ENCODE measurements around the gene PLEKHA1. TPM values are rescaled to one million over a fixed set of nuclear protein-coding genes. Genes with fewer than 3 reads are reported as not detected.

Gene PLEKHA1
- total and polyA plus RNA-seq, 2 experiments from 2014 or later: 54.0 to 62.6 TPM

- Histone ChIP-seq H3K27ac (no peak overlapping the region), H3K27me3 (no peaks in the 10 kb centered on the region), H4K20me1 (ENCODE audit: insufficient read depth, poor library complexity, severe bottlenecking) (no peaks in the 10 kb centered on the region), H3K9me2 (replicated peaks; ENCODE audit: insufficient read depth) (no peaks in the 10 kb centered on the region), H2AFZ (no peak overlapping the region), H3K4me1 (ENCODE audit: insufficient read depth) (no peaks in the 10 kb centered on the region), H3K36me3 (replicated peaks; ENCODE audit: insufficient read depth, low read depth) (no peaks in the 10 kb centered on the region), H3K79me2 (no peaks in the 10 kb centered on the region), H3K4me2 (no peak overlapping the region), H3K4me3 (no peak overlapping the region), H3K9me3 (ENCODE audit: low read depth) (no peaks in the 10 kb centered on the region)
- no peak for DNase-seq (ENCODE audit: low spot score)
- TF ChIP-seq EZH2 (IDR thresholded peaks at IDR 0.05; ENCODE audit: borderline replicate concordance) (no peak), CTCF (IDR thresholded peaks at IDR 0.05; ENCODE audit: poor library complexity) (no peak), EZH2phosphoT487 (IDR thresholded peaks at IDR 0.05; ENCODE audit: low read depth, severe bottlenecking, unreplicated experiment) (no peak)
- 85% methylated on average over 4 of the region's 4 CpGs for WGBS (ENCODE audit: low lambda C conversion rate, missing lambda C conversion rate)
Observed at GRCh38 chr10:122362031-122362592, 12.4 kb upstream of the PLEKHA1 start.

GRCh38 chr10:122362621-122363020 lies 11.9 kb upstream of the PLEKHA1 start:
- H4K20me1 ChIP-seq (ENCODE audit: insufficient read depth, poor library complexity, severe bottlenecking): no peaks in the 10 kb centered on the region
- H3K9me2 ChIP-seq (replicated peaks; ENCODE audit: insufficient read depth): no peaks in the 10 kb centered on the region
- H2AFZ ChIP-seq: no peak overlapping the region
- H3K4me1 ChIP-seq (ENCODE audit: insufficient read depth): no peaks in the 10 kb centered on the region
- H3K27me3 ChIP-seq: no peaks in the 10 kb centered on the region
- no peak overlapping the region for H3K4me2 ChIP-seq
- no peaks in the 10 kb centered on the region for H3K79me2 ChIP-seq
- H3K4me3 ChIP-seq: no peak overlapping the region
- no peak overlapping the region for H3K27ac ChIP-seq
- TF ChIP-seq EZH2phosphoT487 (IDR thresholded peaks at IDR 0.05; ENCODE audit: low read depth, severe bottlenecking, unreplicated experiment) (no peak), EZH2 (IDR thresholded peaks at IDR 0.05; ENCODE audit: borderline replicate concordance) (no peak), CTCF (IDR thresholded peaks at IDR 0.05; ENCODE audit: poor library complexity) (no peak)
- WGBS (ENCODE audit: low lambda C conversion rate, missing lambda C conversion rate): 79% methylated on average over 2 of the region's 2 CpGs
- no peaks in the 10 kb centered on the region for H3K9me3 ChIP-seq (ENCODE audit: low read depth)
- H3K36me3 ChIP-seq (replicated peaks; ENCODE audit: insufficient read depth, low read depth): no peaks in the 10 kb centered on the region
- no peak for DNase-seq (ENCODE audit: low spot score)

- Histone ChIP-seq H3K4me3 (no peak overlapping the region), H3K4me1 (ENCODE audit: insufficient read depth) (no peaks in the 10 kb centered on the region), H4K20me1 (ENCODE audit: insufficient read depth, poor library complexity, severe bottlenecking) (no peaks in the 10 kb centered on the region), H3K4me2 (no peak overlapping the region), H3K27ac (no peak overlapping the region), H3K9me2 (replicated peaks; ENCODE audit: insufficient read depth) (no peaks in the 10 kb centered on the region), H3K36me3 (replicated peaks; ENCODE audit: insufficient read depth, low read depth) (no peaks in the 10 kb centered on the region), H3K79me2 (no peaks in the 10 kb centered on the region), H3K9me3 (ENCODE audit: low read depth) (no peaks in the 10 kb centered on the region), H2AFZ (no peak overlapping the region), H3K27me3 (no peaks in the 10 kb centered on the region)
- no peak for TF ChIP-seq EZH2phosphoT487 (IDR thresholded peaks at IDR 0.05; ENCODE audit: low read depth, severe bottlenecking, unreplicated experiment)
- no peak for TF ChIP-seq CTCF (IDR thresholded peaks at IDR 0.05; ENCODE audit: poor library complexity)
- no peak for TF ChIP-seq EZH2 (IDR thresholded peaks at IDR 0.05; ENCODE audit: borderline replicate concordance)
- 89% methylated on average over 2 of the region's 2 CpGs for WGBS (ENCODE audit: low lambda C conversion rate, missing lambda C conversion rate)
- DNase-seq (ENCODE audit: low spot score): no peak
Observed at GRCh38 chr10:122363311-122363710, 11.2 kb upstream of the PLEKHA1 start.
